Measurements from ENCODE around the gene MUS81.

GRCh38 chr11:65879617-65880016 lies 19.4 kb downstream of the MUS81 start, which contains the start of gene CTSW:
- TF ChIP-seq YY1 (IDR thresholded peaks at IDR 0.05; ENCODE audit: insufficient read depth, insufficient read length) (no peak), ZNF274 (IDR thresholded peaks at IDR 0.05; ENCODE audit: low read depth, low read length) (no peak), SUZ12 (IDR thresholded peaks at IDR 0.05; ENCODE audit: extremely low read depth, insufficient read depth, insufficient read length) (no peak)

Measured in NT2/D1 (cell line).